NCI-H2107 treated with DMSO at 0.1 percent for 48 hours (cell line): Measurements from ENCODE around the gene PF4V1.

Experiments used
- DNase-seq: peaks from one replicate; lab custom pipeline; 2025; ENCODE audit not compliant: unreplicated experiment; lab: John Stamatoyannopoulos, UW

PF4V1 gene

GRCh38 chr4:73902038-73902637 is 49.0 kb downstream of the PF4V1 start:
- DNase-seq = no peak

GRCh38 chr4:73902817-73903547 is 49.9 kb downstream of the PF4V1 start:
- no peak for DNase-seq
